KBM-7 (cell line): ENCODE measurements around the gene DAAM1.

ENCODE experiments used
- DNase-seq: peaks from one replicate; pipeline ENCODE4 v3.0.0-alpha.2; 2015
- in situ Hi-C: fragments of 300-500 bp; cut with MboI; formaldehyde crosslinking; loops from 2 replicates; pipeline ENCODE4 v1.14.3; 2020; ENCODE audit warnings: low sequenced_read_pairs, low pct_unique_long_range_greater_than_20kb, mixed read lengths

The DAAM1 gene

GRCh38 chr14:59213368-59214315 is 25.2 kb downstream of the DAAM1 start:
- in situ Hi-C loops = no loop called here

GRCh38 chr14:59214702-59215302 is 26.3 kb downstream of the DAAM1 start:
- no peak for DNase-seq
- in situ Hi-C loops = no loop called here

More at GRCh38 chr14:59213368-59214315, 25.2 kb downstream of the DAAM1 start:
- no peak for DNase-seq

- no peak for DNase-seq
- in situ Hi-C loops = no loop called here
Observed at GRCh38 chr14:59215322-59215721, 26.9 kb downstream of the DAAM1 start.

- no peak for DNase-seq
- in situ Hi-C loops = no loop called here
Observed at GRCh38 chr14:59215757-59216156, 27.3 kb downstream of the DAAM1 start.

- DNase-seq = no peak
- in situ Hi-C loops = no loop called here
Observed at GRCh38 chr14:59217011-59217410, 28.5 kb downstream of the DAAM1 start.

- DNase-seq = no peak
Observed at GRCh38 chr14:59221568-59221967, 33.1 kb downstream of the DAAM1 start.

GRCh38 chr14:59224341-59224740 is 35.9 kb downstream of the DAAM1 start:
- in situ Hi-C loops = no loop called here
- DNase-seq = no peak

More at GRCh38 chr14:59221568-59221967, 33.1 kb downstream of the DAAM1 start:
- in situ Hi-C loops = no loop called here

GRCh38 chr14:59225281-59225680 is 36.8 kb downstream of the DAAM1 start:
- in situ Hi-C loops = no loop called here
- DNase-seq = no peak

- in situ Hi-C loops = no loop called here
- DNase-seq = no peak
Observed at GRCh38 chr14:59228421-59228820, 40.0 kb downstream of the DAAM1 start.

GRCh38 chr14:59229653-59230406 is 41.4 kb downstream of the DAAM1 start:
- in situ Hi-C loops = no loop called here
- DNase-seq = no peak

- in situ Hi-C loops = no loop called here
Observed at GRCh38 chr14:59236195-59236594, 47.7 kb downstream of the DAAM1 start.

GRCh38 chr14:59238216-59238615 is 49.7 kb downstream of the DAAM1 start:
- in situ Hi-C loops = no loop called here
- no peak for DNase-seq

More at GRCh38 chr14:59236195-59236594, 47.7 kb downstream of the DAAM1 start:
- DNase-seq = no peak

- in situ Hi-C loops = no loop called here
- no peak for DNase-seq
Observed at GRCh38 chr14:59239022-59239421, 50.6 kb downstream of the DAAM1 start.

- in situ Hi-C loops = no loop called here
- no peak for DNase-seq
Observed at GRCh38 chr14:59240356-59240755, 51.9 kb downstream of the DAAM1 start.

- peak; percentile 18 for DNase-seq
- in situ Hi-C loops = no loop called here
Observed at GRCh38 chr14:59241121-59241520, 52.7 kb downstream of the DAAM1 start.

- no peak for DNase-seq
- in situ Hi-C loops = no loop called here
Observed at GRCh38 chr14:59243174-59243573, 54.7 kb downstream of the DAAM1 start.

- no peak for DNase-seq
- in situ Hi-C loops = no loop called here
Observed at GRCh38 chr14:59244581-59244980, 56.1 kb downstream of the DAAM1 start.

- in situ Hi-C loops = no loop called here
- no peak for DNase-seq
Observed at GRCh38 chr14:59245809-59246295, 57.4 kb downstream of the DAAM1 start.

GRCh38 chr14:59246566-59246965 is 58.1 kb downstream of the DAAM1 start:
- in situ Hi-C loops = no loop called here
- DNase-seq = no peak
